Measurements from ENCODE around the gene CHST9.

DNA sequence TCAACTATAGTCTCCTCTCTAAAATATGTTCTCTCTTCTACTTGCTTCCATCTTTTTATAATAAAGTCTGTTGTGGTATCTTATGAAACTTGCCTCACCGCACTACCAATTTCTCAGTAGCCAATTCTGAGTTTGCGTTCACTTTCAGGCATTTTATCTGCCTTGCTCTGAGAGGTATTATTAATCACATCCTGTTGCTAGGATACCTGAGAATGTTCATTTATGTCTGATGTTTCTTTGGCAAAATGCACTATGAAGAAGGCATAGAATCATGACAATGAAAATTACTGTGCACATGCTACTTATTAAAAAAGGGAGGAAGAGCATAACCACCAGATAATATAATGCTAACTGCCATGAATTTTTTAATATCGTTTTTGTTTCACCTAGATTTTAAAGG, 130.2 kb downstream of the CHST9 start:
- TF ChIP-seq, protein P1, sequence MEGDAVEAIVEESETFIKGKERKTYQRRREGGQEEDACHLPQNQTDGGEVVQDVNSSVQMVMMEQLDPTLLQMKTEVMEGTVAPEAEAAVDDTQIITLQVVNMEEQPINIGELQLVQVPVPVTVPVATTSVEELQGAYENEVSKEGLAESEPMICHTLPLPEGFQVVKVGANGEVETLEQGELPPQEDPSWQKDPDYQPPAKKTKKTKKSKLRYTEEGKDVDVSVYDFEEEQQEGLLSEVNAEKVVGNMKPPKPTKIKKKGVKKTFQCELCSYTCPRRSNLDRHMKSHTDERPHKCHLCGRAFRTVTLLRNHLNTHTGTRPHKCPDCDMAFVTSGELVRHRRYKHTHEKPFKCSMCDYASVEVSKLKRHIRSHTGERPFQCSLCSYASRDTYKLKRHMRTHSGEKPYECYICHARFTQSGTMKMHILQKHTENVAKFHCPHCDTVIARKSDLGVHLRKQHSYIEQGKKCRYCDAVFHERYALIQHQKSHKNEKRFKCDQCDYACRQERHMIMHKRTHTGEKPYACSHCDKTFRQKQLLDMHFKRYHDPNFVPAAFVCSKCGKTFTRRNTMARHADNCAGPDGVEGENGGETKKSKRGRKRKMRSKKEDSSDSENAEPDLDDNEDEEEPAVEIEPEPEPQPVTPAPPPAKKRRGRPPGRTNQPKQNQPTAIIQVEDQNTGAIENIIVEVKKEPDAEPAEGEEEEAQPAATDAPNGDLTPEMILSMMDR (optimal IDR thresholded peaks at IDR 0.05 in 1 of 3, IDR thresholded peaks at IDR 0.05 in 1 of 3, conservative IDR thresholded peaks at IDR 0.05 in 1 of 3; ENCODE audit: extremely low read depth in 1 of 3, insufficient read depth in 2 of 3, low read length in 3 of 3) = no peak
- TF ChIP-seq EZH2 (IDR thresholded peaks at IDR 0.05; ENCODE audit: low read length) = no peak

Measured in keratinocyte (primary cell).